Measurements from ENCODE around the gene RBM47.
"Not testable (repeated sequence)": the region's sequence is repeated elsewhere in the genome, so short reads cannot be mapped to it uniquely, and the experiment has no call there.

GRCh38 chr4:40407468-40407867, 222.2 kb downstream of the RBM47 start:
- not testable (repeated sequence) for TF ChIP-seq ZNF592 (IDR thresholded peaks at IDR 0.05); NR2C2 (IDR thresholded peaks at IDR 0.05; ENCODE audit: borderline replicate concordance, control insufficient read depth, insufficient read length, low read depth); RB1 (IDR thresholded peaks at IDR 0.05; ENCODE audit: borderline replicate concordance)

All from GM12878 (cell line).